Calu3 (cell line): Measurements from ENCODE around the gene TNF. TPM values are rescaled to one million over a fixed set of nuclear protein-coding genes. Genes with fewer than 3 reads are reported as not detected.

Experiments
- BruUV-seq: library from RNA; stranded (reverse); fragments of 400-500 nt; replicated peaks from 2 replicates; lab custom pipeline; 2021; lab: Mats Ljungman, UMichigan
- CTCF ChIA-PET: fragments of 300-600 bp; sonication (Branson Sonifier 250); formaldehyde crosslinking; loops from one replicate; lab custom pipeline; 2022; ENCODE audit warnings: antibody characterized with exemption; lab: Charles Lee
- DNase-seq: peaks from one replicate; pipeline ENCODE4 v3.0.0; 2022
- H3K27ac Mint-ChIP-seq: one replicate; pipeline ENCODE4 v1.8.0; 2022; ENCODE audit warnings: mixed read lengths; ENCODE audit not compliant: unreplicated experiment
- H3K27me3 Mint-ChIP-seq: one replicate; pipeline ENCODE4 v1.8.0; 2022; ENCODE audit warnings: mixed read lengths; ENCODE audit not compliant: unreplicated experiment
- H3K36me3 Mint-ChIP-seq: one replicate; pipeline ENCODE4 v1.8.0; 2022; ENCODE audit warnings: mild to moderate bottlenecking, moderate library complexity, mixed read lengths; ENCODE audit not compliant: insufficient read depth, unreplicated experiment
- H3K4me1 Mint-ChIP-seq: one replicate; pipeline ENCODE4 v1.8.0; 2022; ENCODE audit warnings: mild to moderate bottlenecking, low read depth, mixed read lengths; ENCODE audit not compliant: unreplicated experiment
- H3K4me3 Mint-ChIP-seq: one replicate; pipeline ENCODE4 v1.8.0; 2022; ENCODE audit warnings: mild to moderate bottlenecking, low read depth, moderate library complexity, mixed read lengths; ENCODE audit not compliant: unreplicated experiment
- H3K9me3 Mint-ChIP-seq: one replicate; pipeline ENCODE4 v1.8.0; 2022; ENCODE audit warnings: low read depth, mixed read lengths; ENCODE audit not compliant: unreplicated experiment
- intact Hi-C: fragments of 100-400 bp; cut with micrococcal nuclease; formaldehyde crosslinking; loops from one replicate; pipeline ENCODE4 v1.10.0; 2022; ENCODE audit not compliant: unreplicated experiment
- total RNA-seq: library from RNA; stranded (reverse); gene quantifications from 2 replicates; pipeline ENCODE4 v1.2.3, GENCODE V29; 2022
- TF ChIP-seq, protein P1 (sequence below): fragments of 200-600 bp; IDR thresholded peaks from one replicate; pipeline ENCODE4 v1.8.0; 2022; ENCODE audit warnings: antibody characterized with exemption; ENCODE audit not compliant: unreplicated experiment

The TNF gene
- total RNA-seq, 1 experiment from 2014 or later: 0.68 TPM

DNA sequence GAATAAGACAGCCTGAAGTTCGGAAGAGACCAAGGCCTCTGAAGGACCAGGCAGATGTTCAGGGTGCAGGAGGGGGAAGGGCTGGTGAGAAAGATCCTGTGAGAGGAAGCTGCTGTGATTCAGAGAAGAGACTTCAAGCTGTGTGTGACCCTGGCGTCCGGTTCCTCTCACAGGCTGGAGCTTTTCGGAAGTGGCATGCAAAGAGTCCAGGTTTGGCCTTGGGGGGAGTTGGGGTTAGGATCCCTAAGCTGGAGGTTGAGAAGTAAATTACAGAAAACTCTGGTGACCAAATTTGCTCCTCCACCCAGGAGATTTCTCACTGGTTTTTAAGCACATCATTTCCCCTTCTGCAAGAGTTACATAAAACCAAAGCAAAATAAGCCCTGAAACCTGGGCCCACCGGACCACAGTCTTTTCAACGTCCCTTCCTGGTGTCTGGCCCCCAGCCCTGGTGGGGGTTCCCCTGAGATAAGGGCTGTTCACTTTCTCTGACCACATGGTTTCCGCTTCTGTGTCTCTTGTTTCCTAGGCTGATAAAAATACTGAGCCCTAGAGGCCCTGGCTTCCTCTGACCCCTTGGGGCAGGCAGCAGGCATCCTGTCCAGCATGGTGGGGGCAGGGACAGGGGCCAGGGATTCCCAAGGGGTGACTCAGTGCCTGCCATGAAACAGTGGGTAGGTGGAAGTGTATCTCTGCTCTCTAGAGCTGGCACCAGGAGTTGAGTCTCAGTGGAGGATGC is 15.2 kb upstream of the TNF start:
- Mint-ChIP-seq H3K36me3 (peaks cover 20% of the 10 kb centered on the region), H3K27ac (peak overlapping the region; percentile 22), H3K9me3 (no peaks in the 10 kb centered on the region), H3K27me3 (peaks cover 9% of the 10 kb centered on the region), H3K4me3 (no peak overlapping the region), H3K4me1 (peaks cover 21% of the 10 kb centered on the region)
- TF ChIP-seq, protein P1, sequence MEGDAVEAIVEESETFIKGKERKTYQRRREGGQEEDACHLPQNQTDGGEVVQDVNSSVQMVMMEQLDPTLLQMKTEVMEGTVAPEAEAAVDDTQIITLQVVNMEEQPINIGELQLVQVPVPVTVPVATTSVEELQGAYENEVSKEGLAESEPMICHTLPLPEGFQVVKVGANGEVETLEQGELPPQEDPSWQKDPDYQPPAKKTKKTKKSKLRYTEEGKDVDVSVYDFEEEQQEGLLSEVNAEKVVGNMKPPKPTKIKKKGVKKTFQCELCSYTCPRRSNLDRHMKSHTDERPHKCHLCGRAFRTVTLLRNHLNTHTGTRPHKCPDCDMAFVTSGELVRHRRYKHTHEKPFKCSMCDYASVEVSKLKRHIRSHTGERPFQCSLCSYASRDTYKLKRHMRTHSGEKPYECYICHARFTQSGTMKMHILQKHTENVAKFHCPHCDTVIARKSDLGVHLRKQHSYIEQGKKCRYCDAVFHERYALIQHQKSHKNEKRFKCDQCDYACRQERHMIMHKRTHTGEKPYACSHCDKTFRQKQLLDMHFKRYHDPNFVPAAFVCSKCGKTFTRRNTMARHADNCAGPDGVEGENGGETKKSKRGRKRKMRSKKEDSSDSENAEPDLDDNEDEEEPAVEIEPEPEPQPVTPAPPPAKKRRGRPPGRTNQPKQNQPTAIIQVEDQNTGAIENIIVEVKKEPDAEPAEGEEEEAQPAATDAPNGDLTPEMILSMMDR: no peak
- DNase-seq: peak; percentile 68
- intact Hi-C loops: no loop called here
- CTCF ChIA-PET: interaction anchor here (0.6 to 1.1 kb wide), 2 partner anchors 38 to 59 kb away, joined by 3 read pairs; no protein-coding TSS in a partner anchor
- BruUV-seq: no TSS peak

DNA sequence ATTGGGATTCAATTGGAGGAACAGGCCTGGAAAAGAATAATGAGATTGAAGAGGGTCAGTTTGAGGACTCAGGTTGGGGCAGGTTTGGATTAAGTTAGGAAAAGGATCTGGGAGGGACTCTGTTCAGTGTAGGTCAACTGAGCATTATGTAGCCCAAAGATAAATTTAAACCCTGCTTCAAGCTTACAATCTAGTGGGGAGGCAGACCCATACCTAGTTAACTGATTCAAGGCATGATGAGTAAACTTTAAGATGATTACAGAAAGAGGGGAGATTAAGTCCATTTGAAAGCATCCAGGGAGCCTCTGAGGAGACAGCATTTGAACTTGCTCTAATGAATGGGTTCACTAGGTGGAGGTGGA is 14.7 kb upstream of the TNF start:
- Mint-ChIP-seq H3K27ac (no peak overlapping the region), H3K9me3 (no peaks in the 10 kb centered on the region), H3K27me3 (peaks cover 15% of the 10 kb centered on the region), H3K4me3 (no peak overlapping the region), H3K36me3 (peaks cover 20% of the 10 kb centered on the region), H3K4me1 (peaks cover 21% of the 10 kb centered on the region)
- no TSS peak for BruUV-seq
- intact Hi-C loops: no loop called here
- CTCF ChIA-PET: interaction anchor here (0.6 to 0.8 kb wide), 2 partner anchors 23 to 58 kb away, joined by 3 read pairs; no protein-coding TSS in a partner anchor
- DNase-seq: no peak
- TF ChIP-seq, protein P1: no peak

DNA sequence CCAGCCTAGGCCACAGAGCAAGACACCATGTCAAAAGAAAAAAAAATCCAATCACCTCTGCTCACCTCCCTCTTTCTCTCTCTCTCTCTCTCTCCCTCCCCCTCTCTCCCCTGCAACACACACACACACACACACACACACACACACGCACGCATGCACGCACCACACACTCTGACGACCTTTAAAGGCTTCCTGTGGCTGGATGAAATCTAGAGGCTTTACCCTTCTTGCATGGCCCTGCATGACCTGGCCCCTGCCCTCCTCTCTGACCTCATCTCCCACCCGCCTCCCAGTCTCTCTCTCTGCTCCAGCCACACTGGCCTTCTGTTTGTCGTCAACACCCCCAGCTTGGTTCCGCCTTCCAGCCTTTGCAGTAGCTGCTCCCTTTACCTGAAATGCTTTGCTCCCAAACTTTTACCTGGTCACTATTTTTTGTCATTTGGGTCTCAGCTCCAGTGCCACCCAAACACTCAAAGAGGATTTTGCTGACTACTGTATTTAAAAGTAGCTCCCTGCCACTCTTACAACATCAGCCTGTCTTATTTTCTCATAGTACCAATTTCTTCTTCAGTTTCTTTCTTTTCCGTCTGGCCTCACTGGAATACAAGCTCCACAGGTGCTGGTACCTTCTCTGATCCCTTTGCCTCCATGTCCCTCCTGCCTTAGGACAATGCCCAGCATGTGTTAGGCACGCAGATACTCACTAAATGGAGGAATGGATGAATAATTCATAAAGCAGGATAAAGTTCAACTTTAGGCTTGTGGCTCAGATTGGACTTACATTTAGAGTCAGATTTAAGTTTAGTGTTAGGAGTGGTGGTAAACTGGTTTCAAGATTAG is 7.6 kb upstream of the TNF start:
- CTCF ChIA-PET: interaction anchor here (0.9 kb wide), 1 partner anchor 31 kb away, joined by 3 read pairs; no protein-coding TSS in a partner anchor
- peaks cover 51% of the 10 kb centered on the region for H3K27me3 Mint-ChIP-seq

DNA sequence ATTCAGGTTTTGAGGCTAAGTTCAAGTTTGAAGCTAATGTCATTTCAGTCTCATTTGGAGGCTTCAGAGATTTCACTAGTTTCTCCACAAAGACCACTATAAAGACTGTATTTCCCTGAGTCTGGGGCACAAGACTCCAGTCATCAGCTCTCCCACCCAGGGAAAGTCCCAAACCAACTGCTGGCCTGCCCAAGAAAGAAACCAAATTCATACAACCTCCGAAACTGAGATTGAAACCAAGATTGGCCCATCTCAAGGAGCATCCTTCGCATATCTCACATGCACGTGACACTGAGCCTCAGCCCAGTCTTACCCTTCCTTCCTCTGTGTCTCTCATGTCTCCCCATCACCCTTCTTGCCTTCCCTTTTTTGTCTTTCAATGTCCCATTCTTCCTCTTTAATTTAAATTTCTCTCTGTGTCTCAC is 6.8 kb upstream of the TNF start:
- no peaks in the 10 kb centered on the region for H3K9me3 Mint-ChIP-seq

More for the DNA sequence above, 7.6 kb upstream of the TNF start:
- intact Hi-C loops: no loop called here
- Mint-ChIP-seq H3K27ac (no peak overlapping the region), H3K4me3 (no peak overlapping the region), H3K36me3 (peaks cover 5% of the 10 kb centered on the region), H3K9me3 (no peaks in the 10 kb centered on the region), H3K4me1 (no peaks in the 10 kb centered on the region)
- no TSS peak for BruUV-seq
- TF ChIP-seq, protein P1: no peak
- DNase-seq: no peak

More for the DNA sequence above, 6.8 kb upstream of the TNF start:
- no peaks in the 10 kb centered on the region for H3K4me1 Mint-ChIP-seq
- H3K27ac Mint-ChIP-seq: no peak overlapping the region
- intact Hi-C loops: no loop called here
- H3K27me3 Mint-ChIP-seq: peaks cover 59% of the 10 kb centered on the region
- no peak for DNase-seq
- TF ChIP-seq, protein P1: no peak
- CTCF ChIA-PET: no interaction called here
- no peak overlapping the region for H3K4me3 Mint-ChIP-seq
- H3K36me3 Mint-ChIP-seq: peaks cover 5% of the 10 kb centered on the region
- BruUV-seq: no TSS peak
